Endometrial microvascular endothelial cells (primary cell): ENCODE data around the gene FIGLA. TPM values are rescaled to one million over a fixed set of nuclear protein-coding genes. Genes with fewer than 3 reads are reported as not detected.

Experiments used
- in situ Hi-C: cut with HindIII; loops from 2 replicates; pipeline ENCODE4 v1.10.0; 2017; ENCODE audit warnings: low sequenced_read_pairs, low pct_unique_long_range_greater_than_20kb; ENCODE audit errors: inconsistent ontology term
- total RNA-seq: library from RNA; depleted of rRNA; stranded (reverse); fragments of >200 nt; gene quantifications from one replicate; pipeline ENCODE4 v1.2.3, GENCODE V29; 2015; ENCODE audit errors: inconsistent ontology term

The FIGLA gene, protein sequence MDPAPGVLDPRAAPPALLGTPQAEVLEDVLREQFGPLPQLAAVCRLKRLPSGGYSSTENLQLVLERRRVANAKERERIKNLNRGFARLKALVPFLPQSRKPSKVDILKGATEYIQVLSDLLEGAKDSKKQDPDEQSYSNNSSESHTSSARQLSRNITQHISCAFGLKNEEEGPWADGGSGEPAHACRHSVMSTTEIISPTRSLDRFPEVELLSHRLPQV
- not detected for total RNA-seq

DNA sequence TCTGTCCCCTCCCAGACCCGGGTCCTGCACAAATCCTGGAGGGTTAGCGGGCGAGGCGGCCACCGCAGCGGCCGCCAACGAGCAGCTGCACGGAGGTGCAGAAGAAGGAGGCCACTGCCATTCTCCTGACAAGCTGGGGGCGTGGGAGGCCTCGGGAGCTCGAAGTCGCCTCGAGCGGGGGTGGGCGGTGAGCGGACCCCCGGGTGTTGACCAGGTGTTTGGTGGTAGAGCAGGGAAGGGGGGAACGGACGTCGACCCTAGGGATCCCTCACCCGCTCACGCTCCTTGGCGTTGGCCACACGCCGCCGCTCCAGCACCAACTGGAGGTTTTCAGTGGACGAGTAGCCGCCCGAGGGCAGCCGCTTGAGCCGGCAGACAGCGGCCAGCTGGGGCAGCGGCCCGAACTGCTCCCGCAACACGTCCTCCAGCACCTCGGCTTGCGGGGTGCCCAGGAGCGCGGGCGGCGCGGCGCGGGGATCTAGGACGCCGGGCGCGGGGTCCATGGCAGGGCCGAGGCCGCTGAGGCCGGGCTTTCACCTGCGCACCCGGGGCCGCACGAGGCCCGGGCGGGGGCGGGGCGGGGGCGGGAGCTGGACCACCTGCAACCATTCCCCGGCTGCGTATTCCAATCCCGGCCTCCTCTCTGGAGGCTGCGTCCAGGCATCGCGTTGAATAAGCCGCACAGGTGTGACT lies at the start of gene FIGLA:
Gene FIGLA (minus strand): TSS at position 508 of the 693 bp plus-strand sequence. CDS start 5 bp downstream, at position 503.
- in situ Hi-C loops: no loop called here

DNA sequence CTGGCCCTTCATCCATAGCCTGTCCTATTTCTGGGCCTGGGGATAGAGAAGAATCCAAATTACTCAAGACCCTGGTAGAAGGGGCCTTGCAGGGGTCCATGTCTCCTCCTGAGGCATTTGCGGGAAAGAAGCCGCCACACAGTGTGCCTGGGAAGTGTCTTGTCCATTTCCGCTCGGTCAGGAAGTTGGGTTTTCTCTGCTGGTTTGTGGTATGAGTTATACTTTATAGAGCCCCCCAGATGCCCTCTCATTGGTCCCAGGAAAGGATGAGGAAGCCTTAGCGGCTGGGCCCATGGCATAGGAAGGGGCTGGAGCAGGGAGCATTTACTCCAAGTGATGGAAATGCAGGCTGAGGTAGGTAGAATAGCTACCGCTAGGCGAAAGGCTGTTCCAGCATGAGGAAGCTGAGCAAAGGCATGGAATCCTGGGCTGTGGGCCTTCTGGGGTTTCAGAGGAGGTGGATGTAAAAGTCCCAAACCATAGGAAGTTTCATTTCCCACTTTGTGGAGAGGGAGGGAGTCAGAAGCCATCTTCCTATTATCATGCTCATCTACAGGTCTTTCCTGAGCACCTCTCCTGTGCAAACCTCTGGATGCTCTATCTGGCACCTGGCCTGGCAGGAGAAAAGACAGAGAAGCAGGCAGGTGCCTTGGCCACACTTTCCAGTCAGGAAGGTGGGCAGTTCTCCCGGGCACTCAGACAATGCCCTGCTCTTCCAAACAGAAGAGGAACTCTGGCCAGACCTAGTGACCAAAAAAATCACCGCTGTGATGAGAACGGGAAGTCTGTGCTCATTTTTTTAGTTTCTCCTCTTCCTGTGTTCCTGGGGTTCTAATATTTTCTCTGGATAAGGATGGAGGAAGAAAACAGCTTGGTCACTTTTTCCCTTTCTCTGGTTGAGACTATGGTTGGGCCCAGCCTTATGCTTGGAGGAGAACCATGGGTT lies 47.8 kb upstream of the FIGLA start:
- in situ Hi-C loops: no loop called here

DNA sequence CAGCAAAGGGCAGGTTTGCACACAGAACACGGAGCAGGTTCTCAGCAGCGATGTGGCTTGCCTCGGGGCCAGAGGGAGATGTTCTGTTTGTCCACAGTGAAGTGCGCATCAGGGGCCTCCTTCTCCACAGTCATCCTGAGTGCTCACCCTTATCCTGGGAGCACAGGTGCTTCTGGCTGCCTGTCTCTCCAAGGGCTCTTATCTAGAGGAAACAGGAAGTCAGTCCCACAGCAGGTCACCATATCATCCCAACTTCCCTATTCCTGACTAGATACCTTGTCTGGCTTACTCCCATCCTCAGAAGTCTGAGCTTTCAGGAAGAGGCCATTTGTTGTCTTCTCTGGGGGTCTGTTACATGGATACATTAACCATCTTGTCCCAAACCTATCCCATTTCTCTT lies 45.2 kb upstream of the FIGLA start, which contains the start of gene CD207:
Gene CD207 (minus strand): TSS at position 174 of the 400 bp plus-strand sequence. CDS start 40 bp downstream, at position 134.
- in situ Hi-C loops: no loop called here

DNA sequence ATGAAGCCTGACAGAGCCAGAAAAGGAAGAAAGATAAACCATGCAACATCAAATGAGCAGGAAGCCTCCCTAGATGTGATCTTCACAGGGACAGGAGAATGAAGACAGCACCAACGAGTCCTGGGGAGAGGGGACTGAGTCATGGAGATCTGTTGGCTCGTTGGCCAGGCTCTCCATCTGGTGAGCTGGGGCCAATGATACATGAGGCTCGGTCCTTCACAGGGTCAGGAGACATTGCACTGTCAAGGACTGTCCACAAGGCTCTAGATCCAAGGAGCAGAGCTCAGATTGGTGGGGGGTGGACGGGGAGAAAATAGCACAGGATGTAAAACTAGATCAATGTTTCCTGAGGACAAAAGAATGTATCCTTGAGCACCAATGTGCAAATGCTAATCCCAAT lies 44.4 kb upstream of the FIGLA start:
- in situ Hi-C loops: no loop called here

DNA sequence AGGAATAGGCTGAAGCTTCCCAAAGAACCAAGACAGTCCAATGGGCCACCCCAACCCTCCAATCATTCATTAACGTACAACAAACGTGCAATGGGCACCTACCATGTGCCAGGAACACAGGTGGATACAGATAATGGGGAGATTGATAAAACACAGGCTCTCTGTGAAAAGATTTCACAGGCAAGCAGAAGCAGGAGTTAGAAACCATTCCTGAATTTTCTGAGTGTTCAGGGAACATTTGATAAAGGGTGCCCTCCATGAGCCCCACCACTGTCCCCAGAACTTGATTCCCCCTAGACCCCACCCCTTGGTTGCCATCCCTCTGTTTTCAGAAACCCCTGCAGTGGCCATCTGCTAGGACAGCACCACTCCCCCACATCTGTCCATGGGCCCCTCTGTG lies 43.7 kb upstream of the FIGLA start:
- in situ Hi-C loops: no loop called here

DNA sequence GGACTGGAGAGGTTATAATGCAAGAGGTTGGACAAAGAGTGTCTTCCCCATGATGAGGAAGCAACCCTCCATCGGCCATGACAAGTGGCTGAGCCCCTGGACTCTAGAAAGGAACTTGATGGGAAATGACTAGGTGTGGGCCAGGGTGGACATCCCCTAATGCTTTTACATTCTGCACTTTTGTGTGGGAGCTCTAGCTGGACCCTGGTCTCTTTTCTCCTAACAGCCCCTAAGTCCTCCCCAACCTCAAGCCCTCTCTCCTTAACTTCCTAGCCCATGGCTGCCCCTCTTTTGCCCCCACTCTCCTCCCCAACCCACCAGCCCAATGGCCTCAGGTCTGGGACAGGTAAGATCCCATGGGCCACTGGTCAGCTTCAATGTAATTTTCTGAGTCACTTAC lies 42.8 kb upstream of the FIGLA start:
- in situ Hi-C loops: no loop called here

DNA sequence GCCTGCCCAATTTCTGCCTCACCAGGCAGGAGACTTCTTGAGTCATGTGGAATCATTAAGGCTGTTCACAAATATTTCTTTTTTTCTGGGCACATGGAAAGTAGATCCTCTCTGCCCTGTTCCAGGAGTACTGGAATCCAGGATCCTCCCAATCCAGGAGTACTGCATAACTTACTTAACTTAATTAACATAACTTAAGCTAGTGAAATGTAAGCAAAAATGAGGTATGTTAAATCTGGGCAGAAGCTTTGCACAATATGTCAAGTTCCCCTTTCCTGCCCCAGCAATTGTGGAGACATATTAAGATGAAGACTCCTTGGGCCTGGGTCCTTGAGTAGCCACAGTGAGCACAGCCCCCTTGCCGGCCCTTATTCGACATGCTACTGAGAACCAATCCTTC lies 41.9 kb upstream of the FIGLA start:
- in situ Hi-C loops: no loop called here

DNA sequence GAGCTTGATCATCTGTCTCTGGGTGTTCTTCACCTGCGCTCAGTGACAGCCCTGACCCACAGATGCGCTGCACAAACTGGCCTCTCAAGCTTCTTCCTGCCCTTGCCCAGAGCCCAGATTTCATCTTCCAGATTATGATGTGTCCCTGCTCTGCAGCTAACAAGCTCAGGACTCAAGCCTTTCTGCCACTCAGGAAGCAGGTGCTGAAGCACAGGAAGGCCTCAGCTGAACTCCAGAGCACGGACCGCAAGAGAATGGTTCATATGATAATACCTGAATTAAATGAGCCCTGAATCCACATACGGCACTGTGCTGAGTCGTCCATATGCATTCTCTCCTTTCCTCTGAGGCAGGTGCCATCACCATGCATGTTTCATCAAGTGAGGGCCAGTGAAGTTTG lies 41.4 kb upstream of the FIGLA start:
- in situ Hi-C loops: no loop called here

DNA sequence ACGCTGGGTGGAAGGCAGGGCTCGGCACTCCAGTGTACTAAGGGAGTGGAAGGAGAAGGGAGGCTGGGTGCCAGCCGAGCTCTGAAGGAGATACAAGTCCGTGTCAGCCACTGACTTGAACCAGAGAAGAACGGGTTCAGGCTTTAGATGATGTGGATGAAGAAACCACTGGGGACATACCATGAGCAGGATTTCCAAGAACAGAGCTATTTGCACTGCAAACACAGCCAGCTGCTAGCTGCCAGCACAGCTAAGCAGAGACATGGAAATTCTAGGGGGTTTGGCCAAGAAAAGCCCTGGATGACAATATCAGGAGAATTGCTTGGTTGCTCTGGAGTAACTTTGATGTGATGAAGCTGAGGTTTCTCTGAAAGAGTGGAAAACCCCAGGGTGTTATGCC lies 39.9 kb upstream of the FIGLA start:
- in situ Hi-C loops: no loop called here

DNA sequence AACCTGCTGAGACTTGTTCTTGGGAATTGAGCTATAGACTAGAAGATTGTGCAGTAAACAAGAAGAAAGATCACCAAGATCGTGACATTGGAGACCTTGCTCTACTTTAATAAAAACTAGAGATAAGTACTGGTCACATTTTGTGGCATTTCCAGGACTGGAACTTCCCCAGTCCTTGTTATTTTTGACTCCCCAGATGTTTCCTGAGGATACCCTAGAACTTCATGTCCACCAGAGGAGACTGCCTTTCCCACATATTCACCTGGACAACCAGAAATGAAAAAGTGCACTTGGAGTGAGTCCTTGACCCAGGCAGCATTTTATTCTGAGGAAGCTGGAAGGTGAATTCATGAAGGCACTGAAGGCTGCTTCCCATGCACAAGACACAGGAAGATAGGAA lies 39.5 kb upstream of the FIGLA start:
- in situ Hi-C loops: no loop called here

DNA sequence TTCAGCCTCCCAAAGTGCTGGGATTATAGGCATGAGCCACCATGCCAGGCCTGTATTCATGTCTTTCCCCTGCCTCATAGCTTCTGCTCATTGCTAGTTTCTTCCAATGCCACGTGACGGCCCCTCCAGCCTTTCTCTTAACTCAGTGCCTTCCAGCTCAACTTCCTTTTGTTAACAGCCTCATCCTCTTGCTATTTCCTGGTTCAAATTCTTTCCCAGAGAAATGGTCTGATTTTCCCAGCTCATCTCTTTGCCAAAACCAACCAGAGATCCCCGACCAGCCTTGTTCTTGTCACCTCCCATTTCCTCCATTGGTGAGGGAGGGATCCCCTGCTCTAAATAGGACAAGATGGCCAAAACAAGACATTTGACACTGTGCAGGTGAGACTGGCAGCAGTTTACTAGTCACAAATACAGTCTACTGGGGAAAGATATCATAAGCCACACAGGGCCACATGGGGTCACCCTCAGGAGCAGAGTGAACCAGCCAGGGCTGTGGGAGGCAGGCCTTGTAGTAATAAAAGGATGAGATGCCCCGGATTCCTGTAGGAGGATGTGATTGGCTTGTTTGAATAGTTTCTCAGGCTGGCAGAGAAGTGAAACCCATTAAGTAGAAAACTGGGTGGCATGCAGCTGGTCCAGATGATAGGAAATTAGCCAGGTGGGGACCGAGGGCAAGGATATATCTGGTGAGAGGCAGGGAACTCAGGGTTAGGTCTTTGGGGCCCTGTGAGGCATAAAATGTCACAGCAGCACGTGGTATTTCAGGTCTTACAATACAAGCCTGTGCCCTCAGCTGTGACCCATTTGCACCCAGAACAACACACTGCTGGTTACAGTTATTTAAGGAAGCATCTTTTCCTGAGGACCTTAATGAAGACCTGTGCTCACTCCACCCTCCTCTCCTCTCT lies 38.7 kb upstream of the FIGLA start:
- in situ Hi-C loops: no loop called here

DNA sequence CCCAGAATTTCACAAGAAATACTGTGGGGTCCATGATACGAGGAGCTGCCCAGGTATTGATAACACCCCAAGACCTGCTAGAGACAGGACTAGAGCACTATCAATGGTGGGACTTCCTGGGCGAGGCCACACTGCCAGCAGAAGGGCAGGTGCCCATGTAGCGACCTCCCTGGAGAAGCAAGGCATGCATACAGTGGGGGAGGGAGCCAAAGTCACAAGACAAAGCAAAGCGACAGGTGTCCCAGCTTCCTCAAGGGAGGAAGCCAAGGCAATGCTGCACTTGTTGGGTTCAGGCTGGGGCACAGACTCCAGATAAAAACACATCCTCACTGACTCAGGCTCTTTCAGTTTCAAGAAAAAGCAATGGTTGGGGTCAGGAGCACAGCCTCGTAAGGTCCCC lies 37.7 kb upstream of the FIGLA start:
- in situ Hi-C loops: no loop called here

DNA sequence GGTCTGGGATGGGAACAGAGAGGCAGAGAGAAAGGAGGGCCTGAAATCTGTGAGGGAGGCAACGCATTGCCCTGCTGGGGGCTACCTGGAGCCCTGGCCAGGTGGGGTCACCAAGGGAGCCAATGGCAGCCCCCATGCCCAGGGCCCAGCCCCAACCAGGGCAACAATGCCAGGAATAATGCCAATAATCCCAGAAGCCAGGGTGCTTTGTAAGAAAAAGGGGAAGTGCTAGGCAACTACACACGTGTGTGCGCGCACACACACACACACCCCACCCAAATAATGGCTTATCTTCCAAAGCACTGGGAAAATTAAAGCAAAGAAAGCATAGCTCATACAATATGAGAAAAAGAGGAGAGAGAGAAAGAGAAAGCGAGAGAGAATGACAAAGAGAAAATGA lies 36.9 kb upstream of the FIGLA start:
- in situ Hi-C loops: no loop called here

DNA sequence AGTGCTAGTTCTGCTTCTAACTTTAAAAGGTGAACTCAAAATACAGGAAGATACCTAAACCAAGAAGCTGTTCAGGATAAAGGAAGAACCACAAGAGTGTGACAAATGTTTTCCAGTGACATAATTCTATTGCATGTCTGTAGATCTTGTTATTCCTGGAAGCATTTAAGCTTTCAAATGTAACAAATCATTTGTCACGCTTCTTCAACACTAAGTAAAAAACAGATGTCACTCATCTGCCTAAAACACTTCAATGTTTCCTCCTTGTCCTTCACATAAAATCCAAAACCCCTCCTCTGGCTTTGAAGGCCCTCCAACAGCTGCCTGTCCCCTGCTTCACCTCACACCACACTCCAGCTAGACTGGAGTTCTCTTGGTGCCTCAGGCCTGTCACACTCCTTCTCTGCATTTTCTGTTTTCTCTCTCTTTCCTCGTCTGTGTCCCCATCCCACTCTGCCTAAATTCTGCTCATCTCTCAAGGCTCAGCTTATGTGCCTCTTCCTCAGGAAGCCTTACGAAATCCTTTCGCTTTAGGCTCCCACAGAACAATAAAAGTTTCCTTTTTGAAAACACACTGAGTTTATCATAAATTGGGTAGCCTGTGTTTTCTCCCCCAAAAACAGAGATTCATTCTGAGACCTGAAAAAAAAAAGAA lies 36.4 kb upstream of the FIGLA start:
- in situ Hi-C loops: no loop called here

DNA sequence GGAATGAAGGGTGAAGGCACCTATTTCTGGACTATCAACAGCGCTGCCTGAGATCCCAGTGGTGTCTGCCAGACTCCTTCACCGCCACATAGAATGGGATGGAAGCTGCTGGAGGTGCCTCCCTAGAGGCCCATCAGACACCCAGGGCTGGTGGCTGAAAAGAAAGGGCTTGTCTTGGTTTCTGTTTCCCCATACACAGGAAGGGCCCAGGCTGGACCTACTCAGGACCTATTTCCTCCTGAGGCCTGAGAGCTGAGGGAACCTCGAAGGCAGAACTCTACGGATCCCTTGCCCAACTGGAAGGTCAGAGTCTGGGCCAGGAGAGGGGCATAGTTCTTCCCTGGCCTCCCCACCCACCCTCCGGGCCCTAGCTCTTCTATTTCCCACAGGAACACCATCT lies 32.8 kb upstream of the FIGLA start:
- in situ Hi-C loops: no loop called here

DNA sequence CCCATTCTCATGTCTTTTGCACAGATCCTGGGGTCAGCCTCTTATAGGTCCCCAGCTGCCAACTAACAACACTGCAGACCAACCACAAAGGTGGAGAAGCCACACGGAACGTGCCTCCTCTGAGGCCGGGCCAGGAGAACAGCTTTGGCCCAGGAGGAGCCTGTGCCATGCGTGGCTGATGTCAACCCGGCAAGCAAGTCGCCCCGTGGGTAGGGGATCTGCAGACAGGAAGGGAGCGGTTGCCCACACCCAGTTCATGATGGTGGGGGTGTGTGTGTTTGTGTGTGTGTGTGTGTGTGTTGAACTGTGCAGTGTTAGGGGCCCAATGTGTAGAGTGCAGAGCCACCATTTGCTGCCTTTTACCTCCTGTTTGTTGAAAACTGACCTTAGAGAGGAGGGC lies 32.4 kb upstream of the FIGLA start:
- in situ Hi-C loops: no loop called here

DNA sequence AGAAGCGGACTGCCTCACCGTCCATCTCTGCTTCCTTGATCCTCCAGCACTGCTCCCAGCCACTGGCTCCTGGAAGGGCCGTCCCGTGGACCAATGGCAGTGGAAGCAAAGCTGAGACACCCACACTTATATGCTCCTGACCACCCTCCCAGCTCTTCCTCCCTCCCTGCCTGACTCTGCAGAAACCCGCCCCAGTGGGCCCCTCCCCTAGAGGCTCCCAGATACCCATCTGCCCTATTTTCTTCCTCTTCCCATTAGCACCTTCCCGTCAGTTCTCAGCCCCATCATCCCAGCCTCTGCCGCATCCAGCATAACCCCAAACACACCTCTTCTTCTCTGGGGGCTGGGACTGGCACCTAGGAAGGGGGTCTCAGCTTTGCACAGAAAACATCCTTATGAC lies 30.1 kb upstream of the FIGLA start, which contains the start of gene CLEC4F:
Gene CLEC4F (minus strand): TSS at position 101 of the 400 bp plus-strand sequence. CDS start 76 bp downstream, at position 25.
- in situ Hi-C loops: no loop called here
